Effector memory CD8-positive, alpha-beta T cell (primary cell): ENCODE measurements around the gene BLVRB.
A peak's percentile ranks its signal among the peaks of the same experiment; 100 is the strongest.
"Not testable (repeated sequence)": the region's sequence is repeated elsewhere in the genome, so short reads cannot be mapped to it uniquely, and the experiment has no call there.

Source experiments
- ATAC-seq: fragments of 150-1000 bp; cut with Tn5 transposase; replicated peaks from 2 replicates; pipeline ENCODE4 v1.10.0; 2021; ENCODE audit warnings: mild to moderate bottlenecking, moderate library complexity
- DNase-seq, 3 experiments: peaks; one replicate each; pipeline ENCODE4 v3.0.0; 2021
- H3K27ac Mint-ChIP-seq, 2 donors: one replicate each; pipeline ENCODE4 v1.8.0; 2022; ENCODE audit warnings: mild to moderate bottlenecking in 2 of 2, mixed read lengths in 2 of 2, moderate library complexity in 2 of 2
- H3K27me3 Mint-ChIP-seq, 2 donors: one replicate each; pipeline ENCODE4 v1.8.0; 2022; ENCODE audit warnings: mixed read lengths in 2 of 2
- H3K36me3 Mint-ChIP-seq: one replicate; pipeline ENCODE4 v1.8.0; 2022; ENCODE audit warnings: mild to moderate bottlenecking, moderate library complexity, mixed read lengths; ENCODE audit not compliant: insufficient read depth
- H3K4me1 Mint-ChIP-seq, 2 donors: one replicate each; pipeline ENCODE4 v1.8.0; 2022; ENCODE audit warnings: low read depth in 2 of 2, mixed read lengths in 2 of 2
- H3K4me3 Mint-ChIP-seq, 2 donors: one replicate each; pipeline ENCODE4 v1.8.0; 2022; ENCODE audit warnings: mild to moderate bottlenecking in 2 of 2, mixed read lengths in 2 of 2, moderate library complexity in 2 of 2
- H3K9me3 Mint-ChIP-seq, 2 donors: one replicate each; pipeline ENCODE4 v1.8.0; 2022; ENCODE audit warnings: mixed read lengths in 2 of 2

The BLVRB gene

GRCh38 chr19:40410030-40410389 lies 55.5 kb downstream of the BLVRB start:
- H3K27ac Mint-ChIP-seq = no peak overlapping the region
- peaks cover 0 to 7% of the 10 kb centered on the region in 2 donors for H3K4me1 Mint-ChIP-seq

GRCh38 chr19:40408598-40408925 lies 57.0 kb downstream of the BLVRB start:
- not testable (repeated sequence) for H3K9me3 Mint-ChIP-seq, H3K4me3 Mint-ChIP-seq, H3K36me3 Mint-ChIP-seq, ATAC-seq, DNase-seq, H3K27ac Mint-ChIP-seq
- Mint-ChIP-seq H3K27me3 (peaks cover 0 to 12% of the 10 kb centered on the region in 2 donors), H3K4me1 (peaks cover 8 to 10% of the 10 kb centered on the region in 2 donors)

More at GRCh38 chr19:40410030-40410389, 55.5 kb downstream of the BLVRB start:
- H3K4me3 Mint-ChIP-seq = no peak overlapping the region
- peaks cover 3% of the 10 kb centered on the region for H3K36me3 Mint-ChIP-seq
- no peaks in the 10 kb centered on the region for H3K9me3 Mint-ChIP-seq
- H3K27me3 Mint-ChIP-seq = peaks cover 0 to 12% of the 10 kb centered on the region in 2 donors
- ATAC-seq (no peak), DNase-seq (no peak)

GRCh38 chr19:40407714-40408597 lies 57.6 kb downstream of the BLVRB start:
- peak overlapping the region in 1 of 2 donors; percentile 90 for H3K27ac Mint-ChIP-seq
- H3K36me3 Mint-ChIP-seq = peaks cover 3% of the 10 kb centered on the region
- peaks cover 0 to 12% of the 10 kb centered on the region in 2 donors for H3K27me3 Mint-ChIP-seq
- DNase-seq (no peak), ATAC-seq (no peak)
- H3K4me3 Mint-ChIP-seq = peak overlapping the region; percentile 4 to 25
- H3K9me3 Mint-ChIP-seq = no peaks in the 10 kb centered on the region
- H3K4me1 Mint-ChIP-seq = peaks cover 13 to 14% of the 10 kb centered on the region in 2 donors

- Mint-ChIP-seq H3K9me3 (no peaks in the 10 kb centered on the region), H3K27ac (peak overlapping the region; percentile 46 to 91), H3K36me3 (no peaks in the 10 kb centered on the region), H3K4me3 (peak overlapping the region; percentile 70 to 88), H3K27me3 (peaks cover 0 to 8% of the 10 kb centered on the region in 2 donors), H3K4me1 (peaks cover 18 to 19% of the 10 kb centered on the region in 2 donors)
- DNase-seq (peak; percentile 66 to 73 (median 66)), ATAC-seq (peak; percentile 66)
These were observed 62.1 kb downstream of the BLVRB start for GRCh38 chr19:40403262-40403984.

- Mint-ChIP-seq H3K4me1 (peaks cover 14 to 18% of the 10 kb centered on the region in 2 donors), H3K36me3 (no peaks in the 10 kb centered on the region), H3K27me3 (peaks cover 0 to 8% of the 10 kb centered on the region in 2 donors), H3K4me3 (no peak overlapping the region), H3K27ac (no peak overlapping the region), H3K9me3 (no peaks in the 10 kb centered on the region)
- no peak for ATAC-seq
- DNase-seq = no peak
These were observed 65.0 kb downstream of the BLVRB start for GRCh38 chr19:40400559-40400958.

- no peaks in the 10 kb centered on the region for H3K9me3 Mint-ChIP-seq
- DNase-seq = no peak
- ATAC-seq = peak; percentile 53
- H3K36me3 Mint-ChIP-seq = no peaks in the 10 kb centered on the region
- H3K27ac Mint-ChIP-seq = peak overlapping the region in 1 of 2 donors; percentile 42
- H3K4me1 Mint-ChIP-seq = peaks cover 9 to 10% of the 10 kb centered on the region in 2 donors
- no peak overlapping the region for H3K4me3 Mint-ChIP-seq
- peaks cover 0 to 8% of the 10 kb centered on the region in 2 donors for H3K27me3 Mint-ChIP-seq
These were observed 67.0 kb downstream of the BLVRB start for GRCh38 chr19:40398417-40399131.
